HG03520 (cell line): ENCODE data around the gene FIBP.
A peak's percentile ranks its signal among the peaks of the same experiment; 100 is the strongest.

ENCODE experiments used
- ATAC-seq: cut with Tn5 transposase; IDR thresholded peaks from one replicate; pipeline ENCODE4 v1.9.1; 2021; ENCODE audit warnings: mild to moderate bottlenecking, moderate library complexity; ENCODE audit not compliant: unreplicated experiment

Gene FIBP

GRCh38 chr11:65891219-65892136 lies 3.2 kb upstream of the FIBP start:
- ATAC-seq: no peak

- peak; percentile 38 for ATAC-seq
Measured at GRCh38 chr11:65890324-65891218, 2.3 kb upstream of the FIBP start, which contains the start of gene CCDC85B. Gene CCDC85B, plus strand, starts transcription at chr11:65890673. Its CDS starts 111 bp downstream, at chr11:65890784.

- peak; percentile 2 for ATAC-seq
Measured at GRCh38 chr11:65887723-65888162, 528 bp downstream of the FIBP start.

GRCh38 chr11:65886826-65887722 lies 1.2 kb downstream of the FIBP start:
- ATAC-seq: no peak

- ATAC-seq: no peak
Measured at GRCh38 chr11:65885808-65886536, 2.3 kb downstream of the FIBP start.

- ATAC-seq: no peak
Measured at GRCh38 chr11:65885231-65885630, 3.0 kb downstream of the FIBP start.

GRCh38 chr11:65884716-65885092 lies 3.6 kb downstream of the FIBP start:
- ATAC-seq: no peak

GRCh38 chr11:65883786-65884715 lies 4.2 kb downstream of the FIBP start:
- no peak for ATAC-seq

- no peak for ATAC-seq
Measured at GRCh38 chr11:65883058-65883761, 5.1 kb downstream of the FIBP start.

- no peak for ATAC-seq
Measured at GRCh38 chr11:65882120-65883057, 5.9 kb downstream of the FIBP start.

- ATAC-seq: no peak
Measured at GRCh38 chr11:65880844-65881421, 7.3 kb downstream of the FIBP start.

GRCh38 chr11:65880027-65880426 lies 8.2 kb downstream of the FIBP start:
- ATAC-seq: no peak

- no peak for ATAC-seq
Measured at GRCh38 chr11:65879617-65880016, 8.7 kb downstream of the FIBP start, which contains the start of gene CTSW. Gene CTSW, plus strand, starts transcription at chr11:65879837. Its CDS starts 18 bp downstream, at chr11:65879855.

GRCh38 chr11:65873318-65874156 lies 14.7 kb downstream of the FIBP start:
- peak; percentile 82 for ATAC-seq

- no peak for ATAC-seq
Measured at GRCh38 chr11:65872586-65873317, 15.5 kb downstream of the FIBP start, which contains the start of gene EFEMP2. Gene EFEMP2, minus strand, starts transcription at chr11:65872800. Its CDS starts 446 bp downstream, at chr11:65872354.
